ENCODE results near the gene IDS. TPM values are rescaled to one million over a fixed set of nuclear protein-coding genes. Genes with fewer than 3 reads are reported as not detected.
"Not testable (repeated sequence)": the region's sequence is repeated elsewhere in the genome, so short reads cannot be mapped to it uniquely, and the experiment has no call there.

The IDS gene
- total and polyA plus RNA-seq, 11 donors = 20.7 to 83.9 (median 70.8) TPM

- intact Hi-C loops (cut with DNase I) = loop anchor here in 1 of 10 donors (10.0 kb wide), 1 partner anchor 375 kb away; no protein-coding TSS in a partner anchor
These were observed 35.1 kb upstream of the IDS start for GRCh38 chrX:149540131-149540620.

DNA sequence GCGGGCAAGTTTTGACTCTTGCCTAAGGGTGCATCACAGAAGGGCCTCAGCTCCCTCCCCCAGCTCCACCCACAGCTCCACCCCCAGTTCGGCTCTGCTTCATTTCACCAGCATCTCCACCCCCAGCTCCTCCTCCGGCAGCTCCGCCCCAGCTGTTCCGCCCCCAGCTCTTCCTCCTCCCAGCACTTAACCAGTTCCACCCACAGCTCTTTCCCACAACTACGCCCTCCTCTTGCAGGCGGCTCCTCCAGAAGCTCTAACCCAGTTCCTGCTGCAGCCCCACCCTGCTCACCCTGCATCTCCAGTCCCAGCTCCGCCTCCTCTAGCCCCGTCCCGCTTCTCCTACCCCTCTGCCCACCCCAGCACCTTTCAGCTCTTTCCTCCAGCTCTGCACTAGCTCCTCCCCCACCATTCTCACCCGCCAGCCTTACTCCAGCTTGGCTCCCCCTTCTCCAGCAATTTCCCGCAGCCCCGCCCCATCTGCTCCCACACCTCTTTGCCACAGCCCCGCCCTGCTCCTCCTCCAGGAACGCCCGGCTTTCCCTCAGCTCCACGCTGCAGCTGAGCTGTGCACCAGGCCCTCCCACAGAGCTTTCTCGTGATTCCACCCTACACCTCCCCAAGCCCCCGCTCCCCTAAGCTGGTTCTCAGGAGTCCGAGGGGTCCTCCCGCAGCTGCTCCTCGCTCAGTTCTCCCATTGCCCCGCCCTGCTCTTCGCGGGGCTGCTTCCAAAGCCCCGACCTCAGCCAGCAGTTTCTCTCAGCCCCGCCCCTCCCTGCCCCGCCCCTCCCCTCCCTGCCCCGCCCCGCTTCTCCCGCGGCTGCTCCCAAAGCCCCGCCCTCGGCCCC is 34.4 kb upstream of the IDS start:
- TF ChIP-seq POLR2A (IDR thresholded peaks at IDR 0.05) (no peak), CTCF (IDR thresholded peaks at IDR 0.05) (no peak)
- Histone ChIP-seq H3K4me1 (peaks cover 0 to 10% (median 5%) of the 10 kb centered on the region in 12 donors), H3K4me3 (peak overlapping the region in 11 of 12 donors; percentile 13 to 90 (median 66)), H3K9me3 (no peaks in the 10 kb centered on the region), H3K36me3 (no peaks in the 10 kb centered on the region), H3K27ac (peak overlapping the region in 10 of 12 donors; percentile 63 to 96 (median 75)), H3K27me3 (no peaks in the 10 kb centered on the region)
- intact Hi-C loops (cut with DNase I) = loop anchor here in 1 of 10 donors (10.0 kb wide), 1 partner anchor 375 kb away; no protein-coding TSS in a partner anchor
- DNase-seq (peak; percentile 88 to 94 (median 91)), ATAC-seq (peak; percentile 62 to 78 (median 74))
- WGBS, 4 donors = 1 to 51% (median 23%) methylated on average over 28 to 32 of the region's 34 CpGs

More at GRCh38 chrX:149540131-149540620, 35.1 kb upstream of the IDS start:
- 2 to 50% (median 26%) methylated on average over 17 to 23 of the region's 24 CpGs for WGBS, 4 donors
- Histone ChIP-seq H3K36me3 (no peaks in the 10 kb centered on the region), H3K4me1 (peaks cover 0 to 10% (median 5%) of the 10 kb centered on the region in 12 donors), H3K27ac (peak overlapping the region; percentile 68 to 96 (median 91)), H3K27me3 (no peaks in the 10 kb centered on the region), H3K4me3 (peak overlapping the region in 11 of 12 donors; percentile 56 to 90 (median 69)), H3K9me3 (no peaks in the 10 kb centered on the region)
- peak; percentile 93 to 96 (median 93) for DNase-seq
- TF ChIP-seq POLR2A (IDR thresholded peaks at IDR 0.05) (no peak), CTCF (IDR thresholded peaks at IDR 0.05) (no peak)
- ATAC-seq = peak; percentile 78 to 84 (median 80)

DNA sequence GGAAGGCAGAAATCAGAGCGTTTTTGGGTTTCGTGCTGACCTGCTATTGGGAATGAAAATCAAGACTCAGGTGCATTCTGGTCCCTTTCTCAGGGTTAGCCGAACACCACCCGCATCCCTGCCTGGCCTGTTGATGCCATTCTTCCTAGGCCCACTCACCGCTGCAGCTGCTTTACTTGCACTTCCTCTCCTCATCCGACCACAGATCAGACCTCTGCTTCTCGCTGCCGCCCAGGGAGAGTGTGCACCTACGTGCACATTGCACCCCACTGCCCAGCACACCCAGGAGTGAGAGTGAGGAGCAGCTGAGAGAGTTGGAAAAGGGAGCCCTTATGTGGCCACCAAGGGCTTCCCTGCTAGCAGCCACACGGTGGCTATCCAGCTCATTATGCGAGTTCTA is 32.4 kb upstream of the IDS start:
- peaks cover 0 to 10% (median 5%) of the 10 kb centered on the region in 12 donors for H3K4me1 ChIP-seq
- H3K36me3 ChIP-seq; intact Hi-C loops (cut with DNase I); H3K9me3 ChIP-seq; ATAC-seq; H3K27ac ChIP-seq; H3K27me3 ChIP-seq; H3K4me3 ChIP-seq; DNase-seq: not testable (repeated sequence)
- WGBS, 4 donors = 87 to 91% (median 88%) methylated on average over 7 to 11 of the region's 11 CpGs

DNA sequence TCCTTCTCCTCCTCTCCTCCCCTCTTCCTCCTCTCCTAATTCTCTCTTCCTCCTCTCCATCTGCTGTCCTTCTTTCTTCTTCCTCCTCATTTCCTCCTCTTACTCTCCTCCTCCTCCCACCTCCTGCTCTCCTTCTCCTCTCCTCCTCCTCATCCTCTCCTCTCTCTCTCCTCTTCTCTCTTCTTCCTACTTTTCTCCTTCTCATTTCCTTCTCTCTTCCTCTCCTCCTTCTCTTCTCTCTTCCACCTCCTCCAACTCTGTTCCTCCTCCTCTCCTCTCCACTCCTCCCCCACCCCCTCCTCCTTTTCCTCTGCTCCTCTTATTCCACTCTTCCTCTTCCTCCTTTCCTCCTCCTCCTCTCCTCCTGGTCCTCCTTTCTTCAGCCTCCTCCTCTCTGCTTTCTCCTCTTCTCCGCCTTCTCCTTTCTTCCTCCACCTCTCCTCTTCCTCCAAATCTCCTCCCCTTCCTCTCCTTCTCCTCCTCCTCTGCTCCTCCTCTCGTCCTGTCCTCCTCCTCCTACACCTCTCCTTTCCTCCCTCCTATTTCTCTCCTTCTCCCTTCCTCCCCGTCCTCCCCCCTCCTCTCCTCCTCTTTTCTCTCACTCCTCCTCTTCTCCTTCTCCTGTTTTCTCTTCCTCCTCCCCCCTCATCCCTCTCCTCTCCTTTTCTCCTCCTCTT is 30.0 kb upstream of the IDS start:
- intact Hi-C loops (cut with DNase I); ATAC-seq; H3K4me3 ChIP-seq; H3K27me3 ChIP-seq; H3K9me3 ChIP-seq; H3K4me1 ChIP-seq; DNase-seq; H3K27ac ChIP-seq: not testable (repeated sequence)
- 60 to 83% (median 71%) methylated on average over 3 of the region's 3 CpGs for WGBS, 4 donors
- H3K36me3 ChIP-seq = peaks cover 0 to 12% (median 0%) of the 10 kb centered on the region in 9 donors

DNA sequence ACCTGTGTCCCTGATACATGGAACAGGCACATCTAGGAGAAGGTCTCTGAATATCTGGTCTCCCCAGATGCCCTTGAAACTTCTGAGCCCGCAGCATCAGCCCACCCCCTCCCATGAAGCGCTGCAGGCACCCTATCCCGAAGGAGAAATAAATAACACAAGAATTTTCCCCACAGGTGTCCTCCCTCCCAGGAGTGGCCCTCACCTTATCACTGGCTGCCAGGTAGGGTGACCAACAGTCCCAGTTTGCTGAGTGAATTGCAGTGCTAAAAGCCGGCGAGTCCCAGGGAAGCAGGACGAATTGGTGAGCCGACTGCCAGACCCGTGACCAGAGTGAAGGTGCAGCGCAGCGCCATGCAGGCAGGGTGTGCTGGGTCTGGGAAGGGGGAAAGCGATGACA is 28.9 kb upstream of the IDS start:
- whole genome bisulfite sequencing, 4 donors = 81 to 97% (median 92%) methylated on average over 7 to 11 of the region's 11 CpGs
- DNase-seq; H3K4me3 ChIP-seq; H3K4me1 ChIP-seq; H3K9me3 ChIP-seq; ATAC-seq; H3K27me3 ChIP-seq; H3K27ac ChIP-seq; intact Hi-C loops (cut with DNase I): not testable (repeated sequence)
- peaks cover 0 to 15% (median 0%) of the 10 kb centered on the region in 9 donors for H3K36me3 ChIP-seq

DNA sequence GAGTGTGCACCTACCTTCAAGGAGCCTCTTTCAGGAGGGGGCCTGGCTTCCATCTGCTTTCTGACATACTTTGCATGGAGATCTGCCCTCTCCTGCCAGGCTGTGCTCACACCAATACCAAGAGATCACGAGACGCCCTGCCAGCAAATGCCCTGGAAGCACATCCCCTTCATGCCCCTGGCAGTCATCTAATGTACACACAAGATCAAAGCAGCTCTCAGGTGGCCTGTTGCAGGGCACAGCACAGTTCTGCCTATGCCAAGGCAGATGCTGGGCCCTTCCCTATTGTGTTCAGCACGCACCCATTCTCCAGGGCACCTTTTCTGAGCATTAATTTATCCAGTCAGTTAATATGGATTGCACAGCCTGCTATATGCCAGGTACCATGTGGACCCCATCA is 27.8 kb upstream of the IDS start:
- ATAC-seq; H3K9me3 ChIP-seq; H3K4me1 ChIP-seq; intact Hi-C loops (cut with DNase I); H3K27ac ChIP-seq; H3K27me3 ChIP-seq; DNase-seq; H3K4me3 ChIP-seq: not testable (repeated sequence)
- 90 to 100% methylated on average over 1 of the region's 3 CpGs; no CpG with 5 or more reads in 2 of the 4 donors for WGBS, 4 donors
- peaks cover 0 to 17% (median 0%) of the 10 kb centered on the region in 9 donors for H3K36me3 ChIP-seq

Data from heart left ventricle (tissue), 16 donors.